ENCODE measurements around the gene FIBP.
A peak's percentile ranks its signal among the peaks of the same experiment; 100 is the strongest.

GRCh38 chr11:65850217-65851082 lies 37.8 kb downstream of the FIBP start:
- TF ChIP-seq CTCF (IDR thresholded peaks at IDR 0.05; ENCODE audit: extremely low read depth in 1 of 2, insufficient read depth in 1 of 2, low read depth in 1 of 2, low read length in 2 of 2) (no peak), MAX (IDR thresholded peaks at IDR 0.05; ENCODE audit: insufficient read depth, insufficient read length) (no peak), GATA2 (IDR thresholded peaks at IDR 0.05; ENCODE audit: insufficient read depth, insufficient read length, low read depth, low read length) (no peak), EZH2 (IDR thresholded peaks at IDR 0.05; ENCODE audit: borderline replicate concordance, low read depth, low read length, severe bottlenecking) (no peak), POLR2AphosphoS5 (IDR thresholded peaks at IDR 0.05; ENCODE audit: insufficient read depth, low read depth, low read length) (peak; percentile 55), POLR2A (IDR thresholded peaks at IDR 0.05; ENCODE audit: low read depth, low read length) (no peak), FOS (IDR thresholded peaks at IDR 0.05; ENCODE audit: borderline replicate concordance, insufficient read depth, low read length) (no peak), JUN (IDR thresholded peaks at IDR 0.05; ENCODE audit: borderline replicate concordance, insufficient read depth, insufficient read length, low read depth) (no peak)
